ENCODE results near the gene OSR1.
"Not testable (repeated sequence)": the region's sequence is repeated elsewhere in the genome, so short reads cannot be mapped to it uniquely, and the experiment has no call there.

Gene OSR1

DNA sequence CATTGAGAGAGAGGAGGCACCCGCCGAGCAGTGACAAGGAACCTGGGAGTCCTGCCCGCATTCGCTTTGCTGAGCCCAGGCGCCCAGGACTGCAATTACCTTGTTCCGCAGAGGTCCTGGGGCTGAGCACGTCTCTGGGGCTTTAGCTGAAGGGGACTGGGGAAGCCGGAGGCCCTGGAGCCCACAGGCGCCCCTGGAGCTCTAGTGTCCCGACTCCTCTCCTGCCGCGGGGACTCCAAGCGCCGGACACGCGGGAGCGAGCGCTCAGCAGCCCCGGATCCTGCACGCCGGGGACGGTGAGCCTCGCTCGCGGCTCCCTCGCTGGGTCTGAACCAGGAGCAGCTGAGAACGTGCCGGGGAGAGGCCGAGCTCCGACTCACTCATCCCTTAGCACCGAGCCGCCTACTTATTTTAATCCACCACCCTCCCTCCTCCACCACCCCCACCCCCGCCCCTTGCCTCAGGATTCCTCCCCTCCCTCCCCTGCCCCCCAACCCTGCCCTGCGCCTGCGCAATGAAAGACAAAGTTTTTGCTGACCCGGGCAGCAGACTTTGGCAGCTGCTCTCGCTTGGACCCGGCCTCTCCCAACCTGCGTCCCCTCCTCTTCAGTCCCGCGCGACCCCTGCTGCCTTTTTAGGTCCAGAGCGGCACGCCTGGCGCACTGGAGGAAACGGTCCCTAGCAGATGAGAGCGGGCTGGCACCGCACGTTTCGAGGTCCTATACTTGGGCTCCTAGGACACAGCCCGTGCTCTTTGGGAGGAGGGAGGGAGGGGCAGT lies at the start of gene OSR1:
Gene OSR1, minus strand, starts transcription at position 382 of the 779 bp plus-strand sequence. CDS start 4,818 bp downstream, outside the sequence.
- DNase-seq (ENCODE audit: low read depth in 2 of 3, low spot score in 1 of 3) = no peak

DNA sequence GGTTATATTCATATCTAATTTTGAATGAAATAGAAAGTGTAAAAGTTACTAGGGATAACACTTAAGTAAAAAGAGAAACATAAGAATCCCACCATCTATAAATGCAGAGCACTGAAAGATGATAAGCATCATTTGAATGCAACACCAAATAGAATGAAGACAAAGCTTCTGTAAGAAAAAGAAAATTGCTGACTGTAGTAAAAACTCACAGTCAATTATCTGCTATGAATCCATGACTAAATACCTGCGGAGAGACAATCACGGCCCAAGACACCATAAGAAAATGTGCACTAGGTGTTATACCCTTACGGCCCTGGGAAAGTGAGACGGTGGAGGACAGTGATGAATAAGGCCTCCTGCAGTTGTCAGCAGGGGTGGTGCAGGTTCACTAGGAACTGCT lies 45.4 kb upstream of the OSR1 start:
- no peak for DNase-seq (ENCODE audit: low read depth in 2 of 3, low spot score in 1 of 3)

DNA sequence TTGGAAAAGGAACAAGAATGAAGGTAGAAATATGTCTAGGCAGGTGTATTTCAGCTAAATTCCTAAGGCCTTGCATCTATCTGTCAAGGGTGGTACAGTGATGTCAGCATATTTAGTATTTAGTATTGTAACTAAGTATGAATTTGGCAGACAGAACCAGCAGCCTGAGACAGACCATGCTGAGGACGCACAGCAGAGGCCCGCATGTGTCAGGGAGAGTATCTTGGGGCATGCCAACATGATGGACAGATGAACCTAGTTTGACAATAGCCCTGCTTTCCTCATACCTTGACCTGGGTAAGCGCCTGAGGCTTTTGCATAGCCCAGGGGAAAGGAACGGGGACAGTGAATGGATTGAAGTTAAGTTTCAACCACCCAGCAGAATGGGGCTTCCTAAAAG lies 33.8 kb upstream of the OSR1 start:
- DNase-seq (ENCODE audit: low read depth in 2 of 3, low spot score in 1 of 3) = no peak

DNA sequence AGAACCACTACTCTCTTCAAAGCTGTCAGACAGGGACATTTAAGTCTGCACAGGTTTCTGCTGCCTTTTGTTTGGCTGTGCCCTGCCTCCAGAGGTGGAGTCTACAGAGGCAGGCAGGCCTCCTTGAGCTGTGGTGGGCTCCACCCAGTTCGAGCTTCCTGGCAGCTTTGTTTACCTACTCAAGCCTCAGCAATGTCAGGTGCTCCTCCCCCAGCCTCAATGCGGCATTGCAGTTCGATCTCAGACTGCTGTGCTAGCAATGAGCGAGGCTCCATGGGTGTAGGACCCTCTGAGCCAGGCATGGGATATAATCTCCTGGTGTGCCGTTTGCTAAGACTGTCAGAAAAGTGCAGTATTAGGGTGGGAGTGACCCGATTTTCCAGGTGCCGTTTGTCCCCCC lies 31.0 kb upstream of the OSR1 start:
- not testable (repeated sequence) for DNase-seq (ENCODE audit: low read depth in 2 of 3, low spot score in 1 of 3)

DNA sequence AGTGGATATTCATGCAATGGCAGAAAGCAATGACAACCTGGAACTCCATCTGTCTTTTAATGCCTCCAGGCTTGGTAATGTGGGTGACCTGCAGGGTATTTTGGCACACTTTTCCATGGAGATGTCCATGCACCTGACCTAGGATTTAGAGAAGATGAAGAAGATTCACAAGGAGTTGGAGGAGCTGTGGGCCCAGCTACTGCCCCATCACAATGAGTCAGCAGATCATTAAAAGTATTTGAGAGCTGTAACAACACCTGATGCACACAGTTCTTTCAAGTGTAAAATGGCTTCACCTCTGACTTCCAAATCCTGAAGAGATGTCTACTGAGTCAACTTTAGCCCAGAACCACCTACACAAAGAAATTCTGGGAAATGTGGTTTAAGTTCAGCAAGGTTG lies 22.1 kb upstream of the OSR1 start:
- no peak for DNase-seq (ENCODE audit: low read depth in 2 of 3, low spot score in 1 of 3)

GRCh38 chr2:19378939-19379338 lies 20.5 kb upstream of the OSR1 start:
- DNase-seq (ENCODE audit: low read depth in 2 of 3, low spot score in 1 of 3) = no peak

DNA sequence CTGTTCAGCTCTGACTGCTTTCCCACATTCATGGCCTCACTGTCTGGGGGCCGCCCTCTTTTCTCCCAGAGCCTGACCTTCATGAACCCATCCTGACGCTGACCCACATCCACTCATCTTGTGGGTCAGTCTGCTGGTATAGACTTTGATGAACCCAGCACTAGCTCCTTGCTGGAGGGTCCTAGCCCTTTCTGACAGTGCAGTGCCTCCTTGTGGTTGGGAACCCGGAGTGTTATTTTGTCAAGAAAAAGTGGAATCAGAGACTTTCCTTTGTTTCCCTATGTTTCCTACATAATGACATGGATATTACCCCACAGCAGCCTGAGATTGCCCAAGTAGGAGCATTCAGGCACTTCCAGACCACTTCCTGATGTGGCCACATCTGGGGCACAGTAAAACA lies 19.3 kb upstream of the OSR1 start:
- DNase-seq (ENCODE audit: low read depth in 2 of 3, low spot score in 1 of 3) = no peak

DNA sequence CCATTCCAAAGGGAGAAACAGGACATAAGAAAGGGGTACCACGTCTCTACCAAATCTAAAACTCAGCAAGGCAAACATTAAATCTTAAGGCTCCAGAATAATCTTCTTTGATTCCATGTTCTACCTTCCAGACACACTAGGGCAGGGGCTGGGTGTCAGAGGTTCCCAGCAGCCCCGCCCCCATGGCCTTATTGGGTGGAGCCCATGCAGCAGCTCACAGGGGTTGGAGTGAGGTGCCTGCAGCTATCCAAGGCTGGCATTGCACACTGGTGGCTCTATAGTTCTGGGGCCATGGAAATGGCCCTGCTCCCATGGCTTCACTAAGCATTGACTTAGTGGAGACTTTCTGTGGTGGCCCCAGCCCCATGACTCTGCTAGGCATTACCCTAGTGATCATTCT lies 14.9 kb upstream of the OSR1 start:
- DNase-seq (ENCODE audit: low read depth in 2 of 3, low spot score in 1 of 3) = no peak

DNA sequence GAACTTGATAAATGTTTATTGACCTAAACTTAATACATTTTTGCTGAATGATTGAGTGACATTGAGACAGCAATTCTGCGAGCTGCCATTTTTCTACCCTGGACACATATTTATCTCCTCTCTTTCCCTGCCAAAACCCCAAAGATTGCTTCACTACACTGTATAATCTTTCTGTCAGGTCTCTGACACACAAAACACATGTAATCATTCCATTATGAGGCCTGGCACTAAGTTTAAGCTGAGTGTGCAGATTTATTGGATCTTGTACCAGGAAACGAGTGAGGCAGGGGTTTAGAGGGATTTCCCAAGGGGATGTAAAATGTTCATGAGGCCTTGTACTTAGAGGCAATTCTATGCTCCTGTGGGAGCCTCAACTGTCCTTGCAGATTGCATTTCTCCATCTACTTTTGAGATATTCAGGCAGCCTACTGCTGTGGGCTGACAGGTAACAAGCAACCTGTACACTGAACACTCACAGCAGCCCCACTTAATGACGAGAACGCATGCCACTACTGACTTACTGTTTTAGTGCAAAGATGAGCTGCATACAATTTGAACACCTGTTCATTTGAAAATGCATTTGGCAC lies 13.7 kb upstream of the OSR1 start:
- no peak for DNase-seq (ENCODE audit: low read depth in 2 of 3, low spot score in 1 of 3)

GRCh38 chr2:19369341-19369955 lies 11.0 kb upstream of the OSR1 start:
- no peak for DNase-seq (ENCODE audit: low read depth in 2 of 3, low spot score in 1 of 3)

DNA sequence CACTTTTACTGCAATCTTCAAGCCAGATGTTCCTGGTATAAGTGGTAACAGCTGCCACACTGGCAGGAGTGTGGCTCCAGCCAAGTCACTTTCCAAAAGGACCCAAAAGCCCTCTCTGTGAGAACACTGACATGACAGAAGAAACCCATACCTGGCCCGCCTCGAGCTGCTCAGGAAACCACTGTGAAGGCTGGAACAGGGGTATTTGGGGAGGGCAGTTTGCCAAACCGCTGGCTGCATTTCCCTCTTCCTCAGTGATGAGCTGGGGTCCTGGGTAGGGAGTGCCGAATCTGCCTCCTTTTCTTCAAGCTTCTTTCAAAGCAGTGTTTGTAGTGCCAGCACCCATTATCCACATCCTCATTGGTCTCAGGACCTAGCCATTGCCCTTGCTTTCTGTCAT lies 10.3 kb upstream of the OSR1 start:
- no peak for DNase-seq (ENCODE audit: low read depth in 2 of 3, low spot score in 1 of 3)

DNA sequence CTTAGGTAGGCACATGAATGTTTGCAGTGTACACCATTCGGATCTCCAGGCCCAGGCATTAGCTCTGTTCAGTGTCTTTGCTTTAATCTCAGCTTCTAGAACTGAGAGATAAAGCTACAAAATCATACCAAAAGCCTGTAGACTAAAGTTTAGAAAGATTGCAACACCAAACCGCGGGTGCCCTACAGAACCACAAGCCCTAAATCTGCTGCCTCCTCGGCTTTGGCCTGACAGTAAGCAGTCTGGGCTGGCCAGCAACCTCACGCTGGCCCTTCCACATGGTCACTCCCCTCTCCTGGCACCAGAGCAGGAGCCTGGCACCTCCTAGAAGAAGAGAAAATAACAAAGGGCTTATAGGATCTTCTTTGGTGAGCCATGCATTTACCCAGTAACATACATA lies 8.9 kb upstream of the OSR1 start:
- DNase-seq (ENCODE audit: low read depth in 2 of 3, low spot score in 1 of 3) = no peak

- DNase-seq (ENCODE audit: low read depth in 2 of 3, low spot score in 1 of 3) = no peak
Observed at GRCh38 chr2:19365126-19365525, 6.7 kb upstream of the OSR1 start.

- DNase-seq (ENCODE audit: low read depth in 2 of 3, low spot score in 1 of 3) = no peak
Observed at GRCh38 chr2:19364014-19364413, 5.6 kb upstream of the OSR1 start.

- no peak for DNase-seq (ENCODE audit: low read depth in 2 of 3, low spot score in 1 of 3)
Observed at GRCh38 chr2:19363474-19363778, 5.0 kb upstream of the OSR1 start.

- DNase-seq (ENCODE audit: low read depth in 2 of 3, low spot score in 1 of 3) = peak in 1 of 3 donors; percentile 54
Observed at GRCh38 chr2:19362755-19363473, 4.5 kb upstream of the OSR1 start.

DNA sequence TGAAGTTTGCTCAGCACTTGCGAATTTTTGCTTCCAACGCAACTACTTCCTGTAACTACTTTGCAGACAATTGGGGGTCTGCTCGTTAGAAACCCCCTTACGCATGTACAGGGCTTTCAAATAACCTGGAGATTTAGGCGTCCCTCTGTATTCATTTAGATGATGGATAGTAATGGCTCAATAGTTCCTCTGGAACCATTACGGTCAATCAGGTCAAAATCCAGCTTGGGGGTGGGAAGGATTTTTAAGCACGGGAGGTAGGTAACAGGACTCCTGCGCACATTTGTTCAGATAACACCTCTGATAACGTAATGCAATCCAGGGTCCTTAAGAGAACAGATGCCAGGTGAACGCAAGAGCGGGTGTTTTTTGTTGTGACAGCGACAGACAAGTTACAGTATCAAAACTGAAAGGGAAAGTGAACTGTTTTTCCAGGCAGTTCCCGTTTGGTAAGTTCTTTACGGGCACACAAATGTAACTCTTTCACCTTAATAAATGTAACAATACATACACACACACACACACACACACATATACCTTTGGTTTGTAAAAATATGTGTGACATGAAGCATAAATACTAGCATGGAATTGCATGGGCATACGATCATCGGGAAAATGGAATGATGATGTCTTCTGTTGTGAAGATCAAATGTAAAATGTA lies 3.8 kb upstream of the OSR1 start:
- no peak for DNase-seq (ENCODE audit: low read depth in 2 of 3, low spot score in 1 of 3)

- DNase-seq (ENCODE audit: low read depth in 2 of 3, low spot score in 1 of 3) = no peak
Observed at GRCh38 chr2:19361325-19361990, 3.0 kb upstream of the OSR1 start.

DNA sequence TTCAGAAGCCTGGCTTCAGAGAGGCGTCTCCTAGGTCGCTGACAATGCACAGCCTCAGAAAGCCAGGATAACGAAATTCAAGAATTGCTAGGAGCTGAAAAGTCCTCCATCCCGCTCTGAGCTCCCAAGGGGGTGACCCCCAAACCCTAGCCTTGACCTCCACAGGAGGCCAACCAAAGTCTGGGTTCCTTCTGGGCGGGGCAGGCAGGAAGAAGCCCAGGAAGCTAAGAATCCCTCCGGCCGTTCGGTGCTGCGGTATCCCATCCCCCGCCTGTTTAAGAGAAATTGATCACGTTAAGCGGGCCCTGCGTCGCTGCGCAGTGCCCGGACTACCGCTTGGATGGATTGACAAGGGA lies 2.5 kb upstream of the OSR1 start:
- no peak for DNase-seq (ENCODE audit: low read depth in 2 of 3, low spot score in 1 of 3)

DNA sequence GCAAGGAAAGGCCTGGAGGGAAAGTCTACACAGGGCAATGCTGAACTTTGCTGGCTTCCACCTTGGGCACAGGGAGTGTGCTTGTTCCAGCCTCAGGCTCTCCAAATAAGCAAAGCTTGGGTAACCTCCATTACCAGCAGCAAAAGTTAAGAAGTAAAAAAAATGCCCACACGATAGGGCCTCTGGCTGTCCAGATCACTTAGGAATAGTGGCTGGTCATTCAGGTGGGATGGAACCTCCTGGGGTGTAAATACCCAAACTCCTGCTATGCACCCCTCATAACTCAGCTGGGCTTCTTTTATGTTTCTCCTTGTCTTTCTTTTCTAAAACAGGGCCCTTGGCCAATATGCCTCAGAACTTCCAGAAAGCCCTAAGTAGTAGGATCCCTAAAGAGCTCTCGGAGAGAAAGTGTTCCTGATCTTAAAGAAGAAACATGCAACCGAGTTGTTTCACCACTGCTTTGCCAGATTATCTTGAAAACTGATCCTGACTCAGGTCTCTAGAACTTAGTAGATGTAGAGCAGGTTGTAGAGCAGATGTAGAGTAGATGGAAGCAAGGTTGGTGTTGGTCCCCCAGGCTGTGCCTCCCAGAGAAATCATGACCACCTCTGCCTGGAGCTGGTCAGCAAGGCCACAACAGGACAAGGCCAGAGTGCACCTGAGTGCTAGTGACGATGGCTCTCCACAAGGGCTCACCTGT lies 2.0 kb upstream of the OSR1 start:
- DNase-seq (ENCODE audit: low read depth in 2 of 3, low spot score in 1 of 3) = no peak

DNA sequence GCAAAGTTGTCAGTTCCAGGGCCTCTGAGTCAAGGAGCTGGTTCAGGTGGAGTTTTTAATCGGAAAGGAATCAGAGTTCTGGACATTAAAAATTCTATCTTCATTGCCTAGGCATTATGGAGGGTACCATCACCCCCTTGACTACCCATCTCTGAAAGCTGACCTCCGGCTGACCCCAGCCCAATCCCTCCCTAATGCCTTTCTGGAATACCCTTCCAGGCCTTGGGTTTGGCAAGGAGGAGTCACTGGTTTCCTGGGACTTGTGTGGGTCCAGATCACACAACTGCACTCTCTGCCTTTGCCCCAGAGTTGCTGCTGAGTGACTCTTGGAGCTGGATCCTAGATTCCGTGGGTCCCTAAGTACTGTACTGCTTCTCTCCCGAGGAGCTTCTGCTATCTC lies 1.0 kb upstream of the OSR1 start:
- DNase-seq (ENCODE audit: low read depth in 2 of 3, low spot score in 1 of 3) = no peak

All from stimulated activated CD4-positive, alpha-beta T cell treated with anti-CD3 and anti-CD28 coated beads, Interleukin-12 subunit alpha, Interleukin-12 subunit beta, amount 100 ng/mL, for 48 hours (primary cell).